ENCODE measurements around the gene DUSP6.

DUSP6 gene

GRCh38 chr12:89373763-89374572 lies 21.7 kb upstream of the DUSP6 start:
- no peak for DNase-seq

DNA sequence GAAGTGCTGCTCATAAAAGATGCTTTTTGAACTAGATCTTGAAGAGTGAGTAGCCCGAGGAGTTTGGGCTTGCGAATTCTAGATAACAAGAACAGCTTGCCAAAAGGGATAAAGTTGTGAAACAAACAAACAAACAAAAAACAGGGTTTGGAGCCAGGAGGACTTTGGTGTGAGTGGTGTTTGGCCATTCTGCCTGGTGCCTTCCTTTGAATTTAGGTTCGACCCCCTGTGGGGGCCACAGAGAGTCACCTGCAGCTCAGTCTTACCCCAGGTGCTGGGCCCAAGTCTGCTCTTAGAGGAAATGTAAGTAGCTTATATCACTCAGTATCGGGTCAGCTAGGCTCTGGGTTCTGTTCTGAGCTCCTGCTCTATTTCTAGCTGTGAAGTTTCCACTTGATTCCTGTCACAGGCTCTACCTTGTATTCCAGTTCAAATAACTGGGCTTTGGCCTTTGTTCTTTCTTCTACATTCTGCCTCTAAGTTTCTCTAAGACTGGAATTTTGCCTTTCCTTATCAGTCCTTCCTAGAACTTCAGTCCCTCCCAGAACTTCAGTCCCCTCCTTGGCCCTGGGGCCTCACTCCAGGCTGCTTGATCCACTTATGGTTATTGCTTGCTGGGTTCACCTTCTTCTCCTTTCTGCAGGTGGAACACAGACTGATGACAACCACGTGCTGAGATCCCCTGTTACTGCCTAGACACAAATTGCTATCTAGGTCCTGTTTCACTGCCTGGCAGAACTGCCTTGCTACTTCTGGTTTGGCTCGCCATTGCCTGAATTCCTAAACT lies 20.5 kb upstream of the DUSP6 start:
- DNase-seq: no peak

DNA sequence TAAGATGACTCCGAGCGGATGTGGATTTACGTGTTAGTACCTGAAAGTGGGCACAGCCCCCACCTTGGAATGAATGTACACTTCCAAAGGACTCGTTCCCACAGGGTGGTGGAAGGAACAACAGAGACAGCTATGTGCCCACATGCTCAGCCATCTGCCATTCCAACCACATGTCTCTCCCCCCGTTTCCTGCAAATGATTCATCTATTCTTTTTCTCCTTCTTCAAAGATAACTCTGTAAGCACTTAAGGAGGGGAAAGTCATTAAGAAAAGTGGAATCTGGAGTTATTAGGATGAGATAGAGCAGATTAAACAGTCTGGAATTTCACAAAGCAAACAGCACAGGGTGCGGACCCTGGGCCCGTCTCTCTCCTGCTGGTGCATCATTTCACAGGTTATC lies 18.5 kb upstream of the DUSP6 start:
- no peak for DNase-seq

GRCh38 chr12:89370421-89370831 lies 18.1 kb upstream of the DUSP6 start:
- no peak for DNase-seq

- no peak for DNase-seq
Measured at GRCh38 chr12:89369166-89369565, 16.9 kb upstream of the DUSP6 start.

DNA sequence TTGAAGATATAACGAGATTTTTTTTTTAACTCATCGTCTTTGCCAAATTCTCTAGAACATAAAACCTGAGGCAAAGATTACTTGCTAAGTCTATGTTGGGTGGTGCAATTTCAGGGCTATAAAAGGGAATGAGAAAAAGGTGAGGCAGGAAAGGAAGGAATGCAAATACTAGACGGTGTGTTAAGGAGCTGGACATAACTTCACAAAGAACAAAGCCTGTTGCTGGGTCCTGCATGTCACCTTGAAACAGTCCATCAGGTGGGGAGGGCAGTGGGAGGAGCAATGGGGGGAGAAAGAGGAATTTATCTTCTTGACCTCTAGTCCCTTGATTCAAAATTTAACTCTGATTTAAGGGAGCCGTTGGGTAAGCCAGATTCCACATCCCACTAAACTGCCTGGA lies 16.1 kb upstream of the DUSP6 start:
- no peak for DNase-seq

- DNase-seq: no peak
Measured at GRCh38 chr12:89366676-89367364, 14.5 kb upstream of the DUSP6 start.

GRCh38 chr12:89364631-89365030 lies 12.3 kb upstream of the DUSP6 start:
- no peak for DNase-seq

DNA sequence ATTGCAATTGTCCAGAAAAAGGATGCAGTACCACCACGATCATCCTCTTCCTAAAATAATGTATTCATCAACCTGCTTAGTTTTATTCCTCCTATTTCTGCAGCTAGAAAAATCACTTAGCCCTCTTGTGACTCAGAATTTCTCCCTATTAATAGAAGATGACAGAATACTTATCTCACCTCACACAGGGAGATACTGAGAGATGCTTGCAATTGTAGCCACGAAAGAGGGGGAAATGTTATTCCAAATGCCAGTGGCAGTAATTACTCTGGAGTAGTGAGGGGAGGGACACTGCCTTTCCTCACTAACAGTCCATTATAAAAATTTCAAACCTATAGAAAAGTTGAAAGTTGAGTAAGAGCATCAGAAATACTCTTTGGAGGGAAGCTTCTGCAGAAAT lies 11.8 kb upstream of the DUSP6 start:
- no peak for DNase-seq

DNA sequence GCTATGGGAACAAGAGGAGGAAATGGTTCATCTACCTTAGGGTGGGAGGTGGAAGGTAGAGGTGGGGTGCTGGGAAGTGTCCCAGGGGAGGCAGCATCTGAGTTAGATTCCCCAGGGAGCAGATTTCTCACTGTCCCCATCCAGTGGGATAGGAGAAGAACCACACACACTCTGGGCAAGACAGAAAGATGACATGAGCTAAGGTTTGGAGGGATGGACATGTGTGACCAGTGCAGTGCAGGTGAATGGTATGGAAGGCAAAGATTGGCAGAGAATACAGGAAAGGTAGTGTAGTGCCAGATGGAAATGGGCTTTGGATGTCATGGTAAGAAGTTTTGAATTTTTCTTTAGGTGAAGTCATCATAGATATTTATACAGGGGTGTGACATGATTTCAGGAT lies 11.3 kb upstream of the DUSP6 start:
- no peak for DNase-seq

- no peak for DNase-seq
Measured at GRCh38 chr12:89363084-89363483, 10.8 kb upstream of the DUSP6 start.

GRCh38 chr12:89359615-89360014 lies 7.3 kb upstream of the DUSP6 start:
- no peak for DNase-seq

DNA sequence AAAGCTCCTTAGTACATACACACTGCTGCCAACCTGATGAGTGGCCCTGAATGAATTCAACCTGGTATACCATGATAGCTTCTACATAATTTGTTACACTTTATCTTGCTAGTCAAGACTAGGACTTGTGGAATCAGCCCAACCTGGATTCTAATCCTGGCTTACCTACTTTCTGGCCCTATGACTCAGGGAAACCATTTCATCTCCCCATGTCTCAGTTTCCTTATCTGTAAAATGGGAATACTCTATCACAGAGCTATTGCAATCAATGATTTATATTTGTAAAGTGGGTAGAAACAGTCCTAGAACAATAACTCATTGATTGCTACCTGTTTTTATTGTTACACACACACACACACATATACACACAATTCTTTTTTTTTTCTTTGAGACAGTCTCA lies 6.5 kb upstream of the DUSP6 start:
- DNase-seq: no peak

DNA sequence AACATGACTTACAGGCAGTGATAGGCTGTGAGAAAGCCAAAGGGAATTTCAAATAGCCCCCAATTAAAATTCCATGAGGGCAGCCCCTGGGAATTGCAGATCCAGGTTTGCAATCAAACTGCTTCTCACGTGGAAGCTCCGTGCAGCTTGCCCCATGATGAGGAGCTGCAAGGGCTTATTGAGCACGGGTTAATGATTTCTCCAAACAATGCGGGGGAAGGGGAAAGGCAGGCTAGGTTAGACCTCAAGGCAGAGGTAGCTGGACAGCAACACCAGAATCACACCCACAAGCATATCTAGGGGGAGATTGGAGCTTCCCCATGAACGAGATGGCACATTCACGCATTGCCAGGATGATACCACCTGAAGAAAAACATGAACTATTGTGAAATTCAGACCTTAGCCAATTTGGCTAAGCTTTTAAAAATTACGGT lies 5.0 kb upstream of the DUSP6 start:
- no peak for DNase-seq

DNA sequence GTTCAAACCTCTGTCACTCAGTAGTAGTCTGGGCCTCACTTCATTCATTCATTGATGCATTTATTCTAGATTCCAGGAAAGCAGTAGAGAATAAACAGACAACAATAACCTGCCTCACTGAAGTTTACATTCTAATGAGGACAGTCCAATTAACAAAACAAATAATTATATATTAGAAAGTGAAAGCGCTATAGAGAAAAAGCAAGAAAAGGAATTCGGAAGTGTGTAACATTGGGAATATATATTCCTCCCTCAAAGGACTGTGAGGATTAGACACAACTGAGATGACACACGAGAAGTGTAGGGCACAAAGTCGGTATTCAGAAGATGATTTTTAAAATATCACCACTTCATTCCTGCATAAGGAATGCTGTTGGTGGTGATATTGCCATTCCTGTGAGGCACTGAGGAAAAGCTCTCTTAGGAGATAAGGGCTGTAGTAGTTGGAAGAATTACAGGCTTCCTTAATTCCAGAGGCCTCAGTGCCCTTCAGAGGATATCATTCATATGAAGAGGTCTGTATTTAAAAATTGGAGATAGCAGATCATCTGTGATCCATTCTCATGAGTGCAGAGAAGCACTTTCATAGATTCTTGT lies 3.9 kb upstream of the DUSP6 start:
- DNase-seq: no peak

- no peak for DNase-seq
Measured at GRCh38 chr12:89355243-89356068, 3.2 kb upstream of the DUSP6 start.

DNA sequence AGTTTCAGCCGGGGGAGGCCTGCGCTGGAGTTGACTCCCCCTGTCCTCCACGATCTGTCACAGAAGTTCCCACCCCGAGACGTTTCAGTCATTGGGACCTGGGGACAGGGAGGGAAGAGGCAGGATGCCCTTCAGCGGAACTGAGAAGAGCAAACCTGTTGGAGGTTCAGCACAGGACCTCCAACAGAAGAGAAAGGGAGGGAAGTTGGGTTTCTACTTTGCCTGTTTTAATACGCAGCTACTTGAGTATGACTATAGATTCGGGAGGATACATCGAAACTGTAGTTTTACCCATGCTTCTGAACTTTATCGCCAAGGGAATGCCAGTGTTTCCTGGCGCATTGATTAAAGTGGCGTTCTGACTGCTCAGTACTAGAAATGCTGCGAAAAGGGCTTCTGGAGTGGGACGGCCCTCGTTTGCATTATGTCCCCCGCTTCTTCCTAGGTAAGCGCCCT lies 2.3 kb upstream of the DUSP6 start:
- DNase-seq: no peak

DNA sequence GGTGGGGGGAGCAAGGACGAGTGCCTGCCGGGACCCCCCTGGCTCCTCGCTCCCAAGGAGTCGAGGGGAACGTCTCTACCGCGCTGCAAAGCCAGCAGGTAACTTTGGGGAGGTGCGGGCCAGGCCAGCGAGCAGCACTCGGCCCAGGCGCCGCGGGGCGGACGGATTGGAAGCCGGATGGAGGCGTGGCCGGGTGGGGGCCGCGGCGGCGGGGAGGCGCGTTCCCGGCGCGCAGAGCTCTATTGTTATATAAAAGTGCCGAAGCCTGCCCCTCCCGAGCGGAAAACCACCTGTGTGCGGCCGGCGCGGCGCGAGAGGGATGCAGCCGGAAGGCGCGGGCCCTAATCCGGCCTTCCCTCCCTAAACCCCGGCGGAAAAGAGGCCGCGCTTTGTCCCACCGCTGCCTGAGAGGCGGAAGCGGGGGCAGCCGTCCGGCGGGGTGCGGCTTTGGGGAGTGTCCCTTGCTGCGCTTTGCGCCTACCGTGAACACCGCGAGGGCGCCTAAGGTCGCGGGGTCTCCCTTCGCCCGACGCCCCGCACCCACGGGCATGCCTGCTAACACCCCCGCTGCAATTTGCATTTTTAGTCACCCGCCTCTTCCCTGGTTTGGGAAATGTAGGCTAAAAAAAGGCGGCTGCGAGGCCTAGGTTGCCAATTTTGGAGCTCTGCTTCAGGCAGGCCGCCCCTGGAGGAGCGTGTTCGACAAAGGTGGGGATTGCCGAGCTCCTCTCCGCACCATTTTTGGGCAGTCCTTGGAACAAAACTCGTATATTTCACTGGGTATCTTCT lies 1.7 kb upstream of the DUSP6 start:
- peak; percentile 66 for DNase-seq

DNA sequence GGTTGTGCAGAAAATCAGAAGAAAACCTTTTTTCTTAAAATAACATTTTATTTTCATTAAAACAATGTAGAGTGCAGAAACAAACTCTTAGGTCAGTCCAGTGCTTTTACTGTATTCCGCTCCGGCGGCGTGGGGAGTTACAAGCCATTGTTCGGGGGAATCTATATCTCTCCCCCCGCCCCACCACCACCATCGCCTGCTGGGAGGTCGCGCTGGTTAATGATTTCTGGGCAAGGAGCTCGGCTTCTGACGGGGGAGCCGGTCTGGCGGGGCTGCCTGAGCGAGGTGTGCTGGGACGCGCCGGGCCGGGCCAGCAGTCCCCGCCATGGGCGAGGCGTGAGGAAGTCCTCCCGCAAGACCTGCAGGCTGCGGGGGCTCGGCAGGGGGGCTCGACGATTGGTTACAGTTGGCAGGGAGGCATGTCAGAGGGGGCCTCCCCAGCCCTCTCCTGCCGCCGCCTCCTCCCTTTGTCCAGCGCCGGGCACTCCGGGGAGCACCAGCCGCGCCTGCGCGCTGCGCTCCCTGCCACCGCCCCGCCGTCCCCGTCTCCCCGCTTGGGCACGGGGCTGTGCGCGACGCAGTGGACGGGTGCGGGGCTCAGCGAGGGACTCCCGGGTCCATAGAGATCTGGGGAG lies 1.0 kb upstream of the DUSP6 start:
- peak; percentile 39 for DNase-seq

DNA sequence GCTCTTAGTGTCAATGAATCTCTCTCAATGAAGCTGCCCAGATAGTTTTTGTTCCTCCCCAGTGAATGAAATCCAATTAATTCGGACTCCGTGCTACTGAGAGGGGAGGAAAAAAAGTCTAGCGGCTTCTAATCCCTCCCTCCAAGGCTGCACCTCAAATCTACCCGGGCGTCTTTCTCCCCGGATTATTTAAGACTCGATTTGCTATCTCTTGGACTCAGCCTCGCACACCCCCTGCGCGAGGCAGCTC lies 134 bp downstream of the DUSP6 start:
- DNase-seq: no peak

Measured in KG1 (cell line).